GM21717 (cell line): ENCODE data around the gene SMC2.

Source experiments
- ATAC-seq: cut with Tn5 transposase; IDR thresholded peaks from one replicate; pipeline ENCODE4 v1.9.1; 2021; ENCODE audit warnings: mild to moderate bottlenecking, moderate library complexity; ENCODE audit not compliant: unreplicated experiment

Gene SMC2

DNA sequence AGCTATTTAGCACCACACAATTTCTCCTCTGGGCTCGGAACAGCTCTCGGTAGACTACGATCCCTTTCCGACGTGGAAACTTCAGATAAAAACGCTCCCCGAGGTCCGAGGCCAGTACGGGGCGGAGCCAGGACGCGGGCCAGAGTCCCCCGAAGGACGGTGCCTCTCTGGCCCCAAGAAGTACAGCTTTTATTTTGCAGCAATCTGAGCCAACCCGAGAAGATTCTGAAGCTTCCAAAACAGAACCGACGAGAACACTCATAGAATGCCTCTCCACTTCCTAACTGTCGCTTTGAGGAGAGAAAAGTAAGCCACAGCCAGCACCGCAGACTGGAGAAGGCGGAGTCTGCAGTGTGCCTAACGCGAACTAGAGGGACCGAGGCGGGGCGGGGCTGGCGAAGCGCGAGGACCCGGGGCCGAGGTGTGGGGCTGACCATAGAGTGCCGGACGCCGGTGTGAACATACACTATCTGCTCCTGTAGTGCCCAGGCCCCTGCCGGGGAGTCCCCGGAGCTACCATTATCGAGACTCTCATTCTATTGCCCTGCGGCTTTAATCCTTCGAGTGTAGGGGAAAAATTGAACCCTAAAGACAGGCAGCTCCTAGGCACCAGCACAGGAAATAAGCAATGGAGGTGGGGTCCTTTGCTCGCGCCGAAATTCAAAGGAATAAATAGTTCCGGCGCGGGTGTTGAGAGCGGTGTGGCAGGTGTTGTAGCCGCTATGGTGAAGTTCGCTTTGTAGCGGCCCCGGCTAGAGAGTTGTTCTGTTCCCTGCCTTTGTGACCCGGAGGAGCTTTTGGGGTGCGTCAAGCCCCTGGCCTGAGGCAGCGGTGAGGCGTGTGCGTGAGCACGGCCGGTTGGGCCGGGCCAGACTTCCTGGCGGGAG is at the start of gene SMC2:
Gene SMC2, plus strand, starts transcription at position 663 of the 887 bp plus-strand sequence. CDS start 1,076 bp downstream, outside the sequence.
- ATAC-seq: peak; percentile 96

DNA sequence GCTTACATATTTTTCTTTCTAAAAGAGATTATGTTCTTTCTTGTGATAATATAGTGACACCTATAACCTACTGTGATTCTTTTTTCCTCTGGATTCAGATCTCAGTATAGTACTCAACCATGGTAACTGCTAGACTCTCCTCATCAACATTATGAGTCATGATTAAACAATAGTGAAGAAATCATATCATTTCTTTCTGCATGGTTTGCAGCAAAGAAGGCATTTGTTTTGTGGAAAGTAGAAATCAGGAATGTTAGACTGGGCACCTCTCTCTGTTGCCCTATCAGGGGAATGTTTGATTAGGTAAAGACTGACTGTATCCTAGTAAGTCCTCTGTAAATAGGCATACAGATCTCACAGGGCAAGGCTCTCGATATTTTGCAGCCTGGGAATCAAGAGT is 25.6 kb upstream of the SMC2 start:
- no peak for ATAC-seq

DNA sequence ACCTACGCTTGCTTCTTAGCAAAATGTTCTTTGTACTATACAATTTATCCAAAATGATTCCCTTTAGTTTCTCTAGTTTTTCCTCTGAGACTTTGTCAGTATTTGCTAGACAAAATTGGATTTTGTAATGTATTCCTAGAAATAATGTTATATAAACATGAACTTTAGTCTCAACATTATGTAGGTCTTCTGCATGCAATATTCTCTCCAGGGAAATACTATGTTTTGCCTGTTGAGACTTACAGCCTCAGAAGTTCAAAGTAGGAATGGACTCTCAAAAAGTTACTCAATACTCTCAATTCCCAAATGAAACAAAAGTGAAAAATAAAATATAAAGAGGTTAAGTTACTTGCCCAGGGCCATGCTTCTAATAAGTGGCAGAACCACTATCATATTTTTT is 24.8 kb upstream of the SMC2 start:
- ATAC-seq: no peak

DNA sequence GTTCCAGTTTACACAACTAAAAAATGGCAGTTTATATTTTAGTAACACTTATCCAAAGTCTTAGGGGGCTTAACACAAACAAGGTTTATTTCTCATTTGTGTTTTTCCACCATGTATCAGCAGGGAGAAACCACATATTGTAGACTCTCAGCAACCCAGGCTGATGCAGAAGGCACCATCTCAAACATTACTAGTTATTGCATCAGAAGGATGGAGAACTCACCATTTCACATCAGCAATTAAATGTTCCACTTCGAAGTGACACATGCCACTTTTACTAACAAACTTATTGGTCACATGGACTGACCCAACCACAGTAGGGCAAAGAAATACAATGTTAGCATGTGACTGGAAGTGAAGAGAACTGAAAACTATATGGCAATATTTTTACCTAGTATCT is 22.5 kb upstream of the SMC2 start:
- no peak for ATAC-seq

DNA sequence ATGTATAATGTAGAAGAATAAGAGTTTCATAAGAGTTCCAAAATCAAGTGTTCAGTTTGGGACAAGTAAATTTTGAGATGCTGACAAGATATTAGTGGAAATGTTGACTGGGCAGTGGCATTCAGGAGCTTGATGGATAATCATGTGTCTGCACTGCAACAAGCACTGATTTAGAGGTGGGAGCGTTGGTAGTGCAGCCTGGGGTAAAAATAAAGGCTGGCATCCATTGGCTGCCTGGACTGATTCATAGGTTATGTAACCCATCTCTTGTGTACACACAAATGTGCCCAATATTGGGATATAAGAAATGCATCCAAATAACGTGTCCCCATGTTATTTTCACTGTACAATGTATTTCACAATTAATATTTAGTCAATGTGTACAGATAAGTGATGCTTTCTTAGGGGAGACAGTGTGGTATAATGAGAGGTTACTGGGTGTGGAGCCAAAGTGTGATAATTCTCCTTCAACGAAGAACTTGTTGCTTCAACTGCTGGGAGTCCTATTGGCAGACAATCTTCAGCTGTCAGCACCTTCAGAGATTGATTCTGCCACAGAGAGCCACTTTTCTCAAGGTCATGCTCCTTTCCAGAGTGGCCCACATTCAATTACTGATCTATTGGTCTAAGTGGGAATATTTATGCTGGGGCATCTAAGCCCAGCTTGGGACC is 20.9 kb upstream of the SMC2 start:
- ATAC-seq: no peak

DNA sequence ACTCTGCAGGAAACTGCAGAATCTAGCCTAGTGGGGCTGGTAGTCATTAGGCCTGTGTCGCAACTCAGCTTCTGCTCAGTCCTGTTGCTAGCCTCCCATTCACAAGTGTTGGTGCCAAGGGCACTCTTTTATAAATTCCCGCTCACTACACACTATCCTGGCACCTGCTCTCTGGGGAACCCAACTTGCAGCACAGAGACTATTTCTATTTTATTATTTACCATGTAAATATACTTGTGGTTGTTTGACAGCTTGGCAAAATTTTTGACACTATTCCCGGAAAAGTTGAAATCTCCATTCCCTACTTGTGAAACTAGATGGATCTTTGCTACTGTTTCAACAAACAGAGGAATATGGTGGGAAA is 20.4 kb upstream of the SMC2 start:
- no peak for ATAC-seq

DNA sequence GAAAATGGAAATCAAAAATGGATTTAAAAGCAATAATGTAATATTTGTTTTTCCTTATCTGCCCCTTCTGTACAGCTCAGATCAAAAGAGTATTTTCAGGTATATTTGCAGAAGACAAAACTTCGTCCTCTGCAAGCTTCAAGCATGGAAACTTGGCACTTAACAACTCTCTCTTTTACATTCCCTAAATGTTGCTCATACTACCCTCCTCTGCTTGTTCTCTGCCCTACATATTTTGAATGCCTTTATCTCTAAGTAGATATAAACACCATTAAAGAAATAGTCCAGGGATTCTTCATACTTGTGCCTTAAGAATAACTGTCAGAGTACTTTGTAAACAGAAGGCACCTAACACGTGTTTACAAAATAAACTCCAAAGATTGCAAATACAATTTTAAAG is 19.2 kb upstream of the SMC2 start:
- ATAC-seq: no peak

DNA sequence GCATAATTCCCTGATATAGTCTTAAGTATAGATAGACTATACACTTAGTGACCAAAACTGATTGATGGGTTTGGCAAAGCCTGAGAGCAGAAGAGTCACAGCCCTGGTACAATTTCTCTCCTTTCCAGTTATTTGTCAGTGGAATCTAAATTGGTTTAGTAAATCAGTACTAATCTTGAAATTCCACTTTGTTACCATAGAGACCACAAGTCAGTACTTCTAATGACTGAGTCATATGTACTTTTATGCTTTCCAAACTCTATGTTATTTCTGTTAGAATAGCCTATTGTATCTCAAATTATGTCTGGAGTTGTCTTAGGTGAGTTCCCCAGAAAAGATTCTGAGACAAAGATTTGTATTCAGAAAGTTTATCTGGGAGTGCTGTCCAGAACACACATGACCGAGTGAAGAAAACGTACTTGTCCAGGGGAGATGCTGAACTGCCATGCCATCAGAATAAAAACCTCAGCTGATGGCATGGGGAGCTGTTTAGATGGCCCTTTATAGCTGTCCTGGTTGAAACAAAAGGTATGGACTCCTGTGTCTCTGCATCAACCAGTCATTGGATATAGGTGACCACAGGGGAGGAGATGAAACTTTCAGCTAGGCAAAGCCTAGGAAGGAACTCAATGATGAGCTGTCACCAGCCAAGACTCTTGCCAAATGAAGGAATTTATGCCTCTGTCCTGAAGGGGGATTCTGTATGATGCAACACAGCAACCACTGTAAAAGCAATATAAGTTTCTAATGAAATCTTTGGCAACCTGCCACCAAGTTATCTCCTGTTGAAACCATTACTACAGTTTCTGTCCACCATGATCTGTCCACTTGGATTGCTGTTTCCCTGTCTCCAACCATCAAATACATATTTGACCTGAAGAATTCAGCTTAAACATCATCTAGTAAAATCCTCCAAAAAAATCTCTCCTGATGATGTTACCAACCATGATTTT is 18.0 kb upstream of the SMC2 start:
- ATAC-seq: no peak

DNA sequence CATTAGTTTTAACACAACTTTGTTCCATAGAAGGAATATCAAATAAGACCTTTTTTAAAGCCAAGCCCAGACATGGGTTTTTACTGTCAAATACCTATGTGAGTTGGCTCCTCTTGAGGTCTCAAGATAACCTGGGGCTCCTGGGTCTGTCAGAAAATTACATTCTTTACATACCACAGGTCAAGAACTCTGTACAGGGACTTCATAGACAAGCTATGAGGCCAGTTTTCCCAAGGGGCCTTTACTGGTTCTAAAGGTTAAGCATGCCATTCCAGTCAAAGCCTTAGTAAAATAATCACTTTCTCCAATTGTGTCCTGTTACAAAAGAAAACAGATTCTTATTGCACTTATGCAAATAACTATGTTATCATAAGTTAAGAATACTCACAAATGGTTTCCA is 15.5 kb upstream of the SMC2 start:
- no peak for ATAC-seq

DNA sequence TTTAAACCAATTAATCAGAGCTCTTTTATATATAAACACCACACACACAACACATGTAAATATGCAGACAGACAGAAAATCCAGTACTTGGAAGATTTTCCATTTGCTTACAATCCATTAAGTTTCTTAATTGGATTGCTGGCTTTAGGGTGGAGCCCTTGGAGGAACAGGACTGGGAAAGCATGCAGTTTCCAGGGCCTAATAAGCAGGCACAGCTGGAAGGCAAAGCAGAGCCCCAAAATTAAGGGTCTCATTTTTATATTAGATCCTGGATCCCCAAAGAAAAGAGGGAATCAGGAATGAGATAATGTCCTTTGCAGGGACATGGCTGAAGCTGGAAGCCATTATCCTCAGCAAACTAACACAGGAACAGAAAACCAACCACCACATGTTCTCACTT is 13.1 kb upstream of the SMC2 start:
- ATAC-seq: no peak

DNA sequence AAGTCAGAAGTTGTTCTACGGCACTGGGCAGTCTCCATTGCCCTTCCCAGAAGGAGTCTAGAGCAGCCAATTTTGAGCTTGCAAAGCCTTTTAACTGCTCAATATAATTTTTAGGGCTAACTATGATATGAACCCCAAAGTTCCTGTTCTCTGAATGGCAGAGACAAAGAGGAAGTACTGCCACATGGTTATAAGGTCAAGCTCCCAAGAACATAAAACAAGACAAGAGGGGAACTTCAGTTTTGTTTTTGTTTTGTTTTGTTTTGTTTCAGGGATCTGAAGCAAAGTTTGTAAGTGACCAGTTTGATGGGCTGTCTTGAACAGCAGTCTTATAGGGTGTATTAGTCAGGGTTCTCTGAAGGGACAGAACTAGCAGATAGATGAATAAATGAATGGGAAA is 11.9 kb upstream of the SMC2 start:
- ATAC-seq: no peak

DNA sequence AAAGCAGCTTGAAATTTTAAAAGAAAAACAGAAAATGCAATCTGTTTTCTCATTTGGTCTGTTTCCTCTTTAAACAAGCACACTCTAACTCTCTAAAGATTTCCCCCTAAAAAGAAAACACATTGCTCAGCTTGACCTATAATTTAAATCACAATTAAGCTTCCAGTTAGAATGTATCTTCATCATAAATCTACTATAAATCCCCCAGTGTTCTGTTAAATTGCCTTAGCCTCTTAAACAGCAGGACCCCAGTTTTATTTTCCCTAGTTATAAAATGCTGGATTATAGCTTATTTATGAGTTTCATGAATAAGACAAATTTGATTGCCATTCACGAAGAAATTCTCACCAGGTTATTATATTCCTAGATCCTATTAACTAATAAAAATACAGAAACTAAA is 8.6 kb upstream of the SMC2 start:
- no peak for ATAC-seq

DNA sequence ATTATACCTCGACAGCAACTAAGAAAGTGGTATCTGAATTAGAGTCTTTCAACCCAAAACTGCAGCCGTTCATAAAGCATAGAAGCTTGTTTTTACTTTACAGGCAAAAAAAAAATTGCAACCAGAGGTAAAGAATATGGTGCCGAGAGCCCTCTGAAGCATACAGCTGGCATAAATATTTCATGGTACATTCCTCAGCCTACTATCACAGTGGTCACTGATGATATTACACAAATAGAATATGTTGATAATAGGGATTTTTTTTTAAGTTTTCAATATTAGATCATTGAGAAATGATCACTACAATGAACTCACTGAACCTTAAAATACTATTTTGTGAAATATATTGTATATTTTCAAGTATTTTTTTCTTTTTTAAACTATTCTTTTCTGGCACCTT is 6.2 kb upstream of the SMC2 start:
- ATAC-seq: no peak

DNA sequence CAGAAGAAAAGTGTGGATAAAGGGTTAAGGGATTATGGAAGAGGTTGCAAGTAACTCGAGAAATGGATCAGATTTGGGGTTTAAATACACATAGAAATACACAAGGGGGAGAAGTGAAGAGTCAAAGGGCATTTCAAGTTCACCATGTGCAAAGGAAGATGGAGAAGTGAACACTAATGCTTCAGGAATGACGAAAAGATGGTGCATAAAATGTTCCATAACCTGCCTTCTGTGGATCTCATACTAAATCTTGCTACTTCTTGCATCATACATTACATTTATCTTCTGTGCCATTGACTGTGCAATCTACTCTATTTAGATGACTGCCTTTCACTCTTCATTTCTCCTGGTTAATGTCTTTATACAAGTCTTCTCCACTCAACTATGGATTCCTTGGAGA is 5.7 kb upstream of the SMC2 start:
- ATAC-seq: no peak

DNA sequence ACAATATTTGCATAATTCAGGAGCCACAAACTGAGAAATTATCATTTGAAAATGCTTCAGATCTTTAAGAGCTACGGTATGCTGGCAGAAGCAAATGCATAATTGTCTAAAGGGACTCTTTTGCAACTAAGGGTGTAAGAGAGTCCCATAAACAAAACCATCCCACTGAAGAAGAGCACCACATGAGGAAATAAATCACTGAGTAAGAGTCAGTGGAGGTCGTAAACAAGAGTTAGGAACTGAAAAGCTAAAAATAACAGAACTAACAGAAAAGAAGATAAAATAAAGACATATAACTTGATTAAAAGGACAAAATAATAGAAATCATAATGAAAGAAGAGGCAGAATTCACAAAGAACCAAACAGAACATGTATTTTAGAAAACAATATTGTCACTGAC is 3.5 kb upstream of the SMC2 start:
- no peak for ATAC-seq

DNA sequence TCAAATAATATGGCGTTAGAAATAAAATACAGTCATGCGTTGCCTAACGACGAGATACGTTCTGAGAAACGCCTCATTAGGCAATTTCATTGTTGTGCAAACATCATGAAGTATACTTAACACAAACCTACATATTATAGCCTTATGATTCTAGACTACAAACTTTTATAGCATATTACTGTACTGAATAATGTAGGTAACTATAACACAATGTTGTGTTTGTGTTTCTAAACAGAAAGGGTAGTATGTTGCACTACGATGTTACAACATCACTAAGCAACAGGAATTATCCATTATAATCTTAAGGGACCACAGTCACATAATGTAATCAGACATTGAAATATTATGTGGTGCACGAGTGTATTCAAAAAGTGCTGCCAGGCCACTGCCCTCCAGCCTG is 3.0 kb upstream of the SMC2 start:
- ATAC-seq: no peak

DNA sequence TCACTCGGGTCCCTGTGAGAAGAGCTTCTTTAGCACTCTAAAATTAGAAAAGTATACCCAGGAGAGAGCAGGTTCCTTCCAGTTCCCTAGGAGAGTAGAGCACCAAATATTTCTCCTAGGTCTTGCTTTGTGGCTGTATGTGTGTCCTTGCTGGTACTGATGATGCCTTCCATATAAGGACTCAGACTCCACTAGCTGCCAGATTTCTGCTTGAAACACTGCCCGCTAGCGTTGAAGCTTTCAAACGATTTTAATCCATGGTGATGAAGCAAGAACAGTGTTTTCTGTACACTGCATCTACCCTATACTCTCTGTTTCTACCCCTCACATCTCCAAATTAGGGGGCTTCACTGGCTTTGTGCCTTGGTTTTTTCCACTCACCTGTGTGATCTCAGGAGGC is 2.4 kb upstream of the SMC2 start:
- ATAC-seq: no peak

DNA sequence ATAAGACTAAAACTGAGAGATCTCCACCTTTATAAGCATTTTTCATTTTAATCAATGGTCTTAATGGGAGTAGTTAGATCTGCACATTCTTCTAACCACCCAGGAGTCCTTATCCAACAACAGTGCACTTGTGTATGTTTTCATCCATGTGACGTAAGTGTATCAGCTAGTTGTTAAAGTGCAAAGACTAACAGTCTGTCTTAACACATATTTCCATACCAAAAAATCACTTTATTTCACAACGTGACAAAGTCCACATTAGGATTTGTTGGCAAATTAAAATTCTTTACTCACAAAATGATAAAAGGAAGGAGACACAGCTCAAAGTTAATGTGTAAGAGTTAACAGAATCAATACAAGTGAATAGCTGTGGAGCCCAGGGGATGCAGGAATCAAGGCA is 1.9 kb upstream of the SMC2 start:
- ATAC-seq: no peak

DNA sequence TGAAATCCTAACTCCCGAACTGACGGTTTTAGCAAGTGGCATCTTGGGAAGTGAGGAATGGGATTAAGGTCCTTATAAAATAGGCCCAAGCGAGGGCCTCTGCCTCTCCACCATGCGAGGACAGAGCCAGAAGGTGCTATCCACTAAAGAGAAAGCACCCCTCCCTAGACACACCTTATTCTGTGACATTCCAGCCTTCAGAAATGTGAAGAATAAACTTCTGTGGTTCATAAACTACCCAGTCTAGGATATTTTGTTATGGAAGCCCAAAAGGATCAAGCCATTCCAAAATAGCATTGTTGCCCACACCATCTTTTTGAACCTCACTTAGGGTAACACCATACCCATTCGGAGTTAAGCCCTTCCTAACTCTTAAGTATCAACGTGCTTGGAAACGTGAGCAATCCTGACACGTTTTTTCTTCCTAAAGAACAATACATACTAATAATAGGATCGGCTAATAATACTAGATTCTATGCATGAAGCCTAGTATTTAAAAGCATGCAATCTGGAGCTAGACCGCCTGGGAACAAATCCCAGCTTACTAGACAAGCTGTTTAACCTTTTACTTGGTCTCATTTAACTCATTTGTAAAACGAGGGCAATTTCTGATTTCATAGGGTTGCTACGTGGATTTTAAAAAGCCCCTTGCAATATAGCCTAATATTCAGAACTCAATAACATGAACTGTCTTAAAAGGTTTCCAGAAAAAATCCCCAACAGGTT is 1.1 kb upstream of the SMC2 start:
- ATAC-seq: no peak

DNA sequence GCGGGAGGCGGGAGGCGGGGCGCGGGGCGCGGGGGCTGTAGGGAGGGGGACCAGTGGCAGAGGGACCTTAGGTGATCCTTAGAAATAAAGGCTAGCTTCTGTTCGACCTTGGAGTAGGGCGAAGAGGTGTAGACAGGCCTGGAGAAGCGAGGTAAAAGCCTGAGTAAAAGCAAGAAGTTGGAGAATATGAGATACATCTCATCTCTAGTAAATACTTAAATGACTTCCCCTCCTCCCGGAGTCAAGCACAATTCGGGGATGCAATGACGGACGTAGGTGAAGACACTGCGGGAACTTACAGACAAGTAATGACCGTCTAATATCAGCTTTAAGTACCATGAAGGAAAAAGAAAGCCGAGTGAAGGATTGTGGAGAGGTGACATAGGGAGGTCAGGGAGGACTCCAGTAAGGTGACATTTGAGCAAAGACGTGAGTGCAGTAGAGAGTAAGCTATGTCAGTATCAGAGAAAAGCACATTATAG is 466 bp downstream of the SMC2 start:
- ATAC-seq: no peak

DNA sequence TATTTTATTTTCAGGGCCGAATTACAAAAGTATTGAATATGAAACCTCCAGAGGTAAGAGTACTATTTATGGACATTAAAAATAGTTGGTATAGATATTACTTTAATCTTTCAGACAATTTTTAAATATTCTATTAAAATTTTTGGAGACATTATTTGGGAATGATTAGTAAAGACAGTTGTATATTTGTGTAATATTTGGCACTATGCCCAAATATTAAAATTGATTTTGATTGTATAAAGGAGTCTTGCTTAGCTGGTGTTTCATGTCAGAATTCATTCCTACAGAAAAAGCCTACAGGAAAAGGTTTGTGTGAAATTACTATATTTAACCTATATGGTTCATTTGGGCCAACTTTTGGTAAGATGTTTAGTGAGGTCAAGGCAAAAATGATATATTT is 5.5 kb downstream of the SMC2 start:
- no peak for ATAC-seq
